GM12873 (cell line): Measurements from ENCODE around the gene ZNF366.

Experiments used
- CTCF ChIP-seq: IDR thresholded peaks from 2 replicates; pipeline ENCODE4 v1.5.1; 2012; ENCODE audit warnings: low read depth, mild to moderate bottlenecking, moderate library complexity, low read length, control low read depth; ENCODE audit not compliant: insufficient read depth; ENCODE audit errors: missing control alignments

The ZNF366 gene

GRCh38 chr5:72459089-72459661 is 48.0 kb downstream of the ZNF366 start:
- TF ChIP-seq CTCF, result no peak

GRCh38 chr5:72458407-72458806 is 48.8 kb downstream of the ZNF366 start:
- no peak for TF ChIP-seq CTCF

- TF ChIP-seq CTCF, result no peak
Measured at GRCh38 chr5:72457491-72457890, 49.7 kb downstream of the ZNF366 start.

GRCh38 chr5:72456391-72457074 is 50.7 kb downstream of the ZNF366 start:
- no peak for TF ChIP-seq CTCF

- TF ChIP-seq CTCF, result no peak
Measured at GRCh38 chr5:72455476-72455875, 51.7 kb downstream of the ZNF366 start.

GRCh38 chr5:72454996-72455395 is 52.2 kb downstream of the ZNF366 start:
- no peak for TF ChIP-seq CTCF

GRCh38 chr5:72453246-72453775 is 53.9 kb downstream of the ZNF366 start:
- TF ChIP-seq CTCF, result no peak
